WERI-Rb-1 (cell line): ENCODE results near the gene SLC6A4.

Experiments used
- DNase-seq: peaks from one replicate; pipeline ENCODE4 v3.0.0-alpha.2; 2020
- H3K27ac ChIP-seq: fragments of 250-450 bp; sonication (Bioruptor Pico); 2 replicates; pipeline ENCODE4 v1.5.1; 2020; ENCODE audit warnings: mild to moderate bottlenecking, moderate library complexity
- H3K27me3 ChIP-seq: fragments of 250-450 bp; sonication (Bioruptor Pico); 2 replicates; pipeline ENCODE4 v1.5.1; 2021; ENCODE audit warnings: mild to moderate bottlenecking, low read depth, moderate library complexity; ENCODE audit not compliant: insufficient read depth, severe bottlenecking
- H3K36me3 ChIP-seq: fragments of 250-450 bp; sonication (Bioruptor Pico); 2 replicates; pipeline ENCODE4 v1.5.1; 2020; ENCODE audit warnings: mild to moderate bottlenecking, moderate library complexity
- H3K4me3 ChIP-seq: 2 replicates; pipeline ENCODE4 v1.5.1; 2011; ENCODE audit warnings: low read depth, mild to moderate bottlenecking, control low read depth, low read length
- H3K9me3 ChIP-seq: fragments of 250-450 bp; sonication (Bioruptor Pico); 2 replicates; pipeline ENCODE4 v1.5.1; 2021; ENCODE audit warnings: mild to moderate bottlenecking, moderate library complexity; ENCODE audit not compliant: severe bottlenecking
- CTCF ChIP-seq: IDR thresholded peaks from 2 replicates; pipeline ENCODE4 v1.5.1; 2011; ENCODE audit warnings: low read depth, mild to moderate bottlenecking, control low read depth, inconsistent platforms, low read length

SLC6A4 gene

GRCh38 chr17:30160419-30161172 is 74.9 kb downstream of the SLC6A4 start:
- Histone ChIP-seq H3K27ac (no peak overlapping the region), H3K36me3 (peaks cover 31% of the 10 kb centered on the region), H3K9me3 (peaks cover 6% of the 10 kb centered on the region)

GRCh38 chr17:30158896-30159625 is 76.4 kb downstream of the SLC6A4 start:
- Histone ChIP-seq H3K9me3 (peaks cover 6% of the 10 kb centered on the region), H3K36me3 (peaks cover 31% of the 10 kb centered on the region), H3K27me3 (no peaks in the 10 kb centered on the region), H3K4me3 (no peak overlapping the region), H3K27ac (no peak overlapping the region)
- DNase-seq, result no peak
- no peak for TF ChIP-seq CTCF

More at GRCh38 chr17:30160419-30161172, 74.9 kb downstream of the SLC6A4 start:
- no peak for TF ChIP-seq CTCF
- no peak overlapping the region for H3K4me3 ChIP-seq
- DNase-seq, result no peak
- H3K27me3 ChIP-seq, result no peaks in the 10 kb centered on the region

- H3K4me3 ChIP-seq, result no peak overlapping the region
- H3K36me3 ChIP-seq, result peaks cover 28% of the 10 kb centered on the region
- no peaks in the 10 kb centered on the region for H3K27me3 ChIP-seq
- DNase-seq, result no peak
- peaks cover 6% of the 10 kb centered on the region for H3K9me3 ChIP-seq
- no peak for TF ChIP-seq CTCF
- H3K27ac ChIP-seq, result no peak overlapping the region
These were observed 80.1 kb downstream of the SLC6A4 start for GRCh38 chr17:30155389-30155788.

- DNase-seq, result no peak
- peaks cover 20% of the 10 kb centered on the region for H3K36me3 ChIP-seq
- no peak overlapping the region for H3K27ac ChIP-seq
- H3K4me3 ChIP-seq, result no peak overlapping the region
- peaks cover 1% of the 10 kb centered on the region for H3K9me3 ChIP-seq
- no peaks in the 10 kb centered on the region for H3K27me3 ChIP-seq
- TF ChIP-seq CTCF, result no peak
These were observed 82.0 kb downstream of the SLC6A4 start for GRCh38 chr17:30153463-30153862.

GRCh38 chr17:30151471-30151870 is 84.0 kb downstream of the SLC6A4 start:
- H3K27me3 ChIP-seq, result no peaks in the 10 kb centered on the region
- peaks cover 5% of the 10 kb centered on the region for H3K36me3 ChIP-seq
- no peak overlapping the region for H3K27ac ChIP-seq
- H3K4me3 ChIP-seq, result no peak overlapping the region
- H3K9me3 ChIP-seq, result no peaks in the 10 kb centered on the region
- DNase-seq, result no peak
- TF ChIP-seq CTCF, result no peak
